Right lobe of liver (tissue), 6 donors: ENCODE measurements around the gene PRKCA. TPM values are rescaled to one million over a fixed set of nuclear protein-coding genes. Genes with fewer than 3 reads are reported as not detected.

Experiments used
- ATAC-seq, 4 donors: fragments of 200-7000 bp; cut with Tn5 transposase; one replicate each; pipeline ENCODE4 v1.9.1; 2020; ENCODE audit warnings: mild to moderate bottlenecking in 4 of 4, moderate library complexity in 4 of 4
- DNase-seq, 3 donors: peaks; one replicate each; pipeline ENCODE4 v3.0.0-alpha.2; 2020
- H3K27ac ChIP-seq, 3 donors: fragments of 200-600 bp; one replicate each; pipeline ENCODE4 v1.8.0; 2022
- H3K27me3 ChIP-seq, 2 donors: fragments of 200-600 bp; one replicate each; pipeline ENCODE4 v1.8.0; 2022
- H3K36me3 ChIP-seq, 4 donors: fragments of 200-600 bp; sonication (generic) in 1 of 4; one replicate each; pipeline versions ENCODE4 v1.5.1 to v1.8.0; 2017 to 2022; ENCODE audit warnings: control low read depth in 1 of 4
- H3K4me1 ChIP-seq, 4 donors: fragments of 200-600 bp; sonication (generic) in 1 of 4; one replicate each; pipeline versions ENCODE4 v1.5.1 to v1.8.0; 2017 to 2022; ENCODE audit warnings: control low read depth in 1 of 4
- H3K4me3 ChIP-seq, 3 donors: fragments of 200-600 bp; one replicate each; pipeline ENCODE4 v1.8.0; 2022
- H3K9me3 ChIP-seq, 4 donors: fragments of 200-600 bp; sonication (generic) in 1 of 4; one replicate each; pipeline versions ENCODE4 v1.5.1 to v1.8.0; 2017 to 2022; ENCODE audit warnings: control low read depth in 1 of 4
- CTCF ChIP-seq, 4 donors: fragments of 200-600 bp in 3 of 4; fragments of 450-650 bp in 1 of 4; IDR thresholded peaks; one replicate each; pipeline versions ENCODE4 v1.5.1 to v1.8.0; 2016 to 2022; ENCODE audit warnings: antibody characterized with exemption in 4 of 4, mild to moderate bottlenecking in 2 of 4
- POLR2A ChIP-seq: fragments of 450-650 bp; IDR thresholded peaks from one replicate; pipeline ENCODE4 v1.6.1; 2017; ENCODE audit warnings: antibody characterized with exemption, mild to moderate bottlenecking
- WGBS: methylation state at CpG from one replicate; pipeline ENCODE4 v1.1.6; 2018; ENCODE audit warnings: low coverage, low lambda C conversion rate; ENCODE audit not compliant: insufficient coverage; ENCODE audit errors: missing lambda C conversion rate; 5-methylcytosine and 5-hydroxymethylcytosine counted together
- intact Hi-C, 2 donors: fragments of 100-400 bp; cut with DNase I; formaldehyde crosslinking; loops; one replicate each; pipeline versions ENCODE4 v1.11.2 to v1.14.1; 2022
- total RNA-seq, 6 experiments: library from RNA; depleted of rRNA in 2 of 6; stranded (reverse); fragments of >200 nt in 2 of 6; fragmentation: NEBNext Ultra II Directional in 3 of 6; extraction: Animal tissue kit (Norgen Biotek cat#: 25700) in 3 of 6; gene quantifications; one replicate each; pipeline versions ENCODE4 v1.1.0 to v1.2.4, GENCODE V29; 2016 to 2023
- donor health status: DM: no; HTN: yes; CAD: no.
- donor health status: DM: no; HTN: no; CAD: no.
- donor health status: DM: no; HTN: no; CAD: no.
- donor health status: DM: no; HTN: yes; CAD: no.
- donor health status: DM: no; HTN: yes; CAD: no.

Gene PRKCA
- total RNA-seq, 6 experiments from 2014 or later, result 11.7 to 23.0 (median 18.7) TPM

- H3K9me3 ChIP-seq, result no peaks in the 10 kb centered on the region
- no peaks in the 10 kb centered on the region for H3K27me3 ChIP-seq
- DNase-seq (no peak), ATAC-seq (no peak)
- no peak for TF ChIP-seq CTCF (IDR thresholded peaks at IDR 0.05)
- no peak for TF ChIP-seq POLR2A
- WGBS, result 30% methylated on average over 2 of the region's 3 CpGs
- peaks cover 0 to 19% (median 11%) of the 10 kb centered on the region in 4 donors for H3K36me3 ChIP-seq
- H3K4me3 ChIP-seq, result no peak overlapping the region
- intact Hi-C loops, result no loop called here
- peaks cover 0 to 10% (median 4%) of the 10 kb centered on the region in 4 donors for H3K4me1 ChIP-seq
- no peak overlapping the region for H3K27ac ChIP-seq
These were observed 389.9 kb downstream of the PRKCA start for GRCh38 chr17:66692421-66692690.

DNA sequence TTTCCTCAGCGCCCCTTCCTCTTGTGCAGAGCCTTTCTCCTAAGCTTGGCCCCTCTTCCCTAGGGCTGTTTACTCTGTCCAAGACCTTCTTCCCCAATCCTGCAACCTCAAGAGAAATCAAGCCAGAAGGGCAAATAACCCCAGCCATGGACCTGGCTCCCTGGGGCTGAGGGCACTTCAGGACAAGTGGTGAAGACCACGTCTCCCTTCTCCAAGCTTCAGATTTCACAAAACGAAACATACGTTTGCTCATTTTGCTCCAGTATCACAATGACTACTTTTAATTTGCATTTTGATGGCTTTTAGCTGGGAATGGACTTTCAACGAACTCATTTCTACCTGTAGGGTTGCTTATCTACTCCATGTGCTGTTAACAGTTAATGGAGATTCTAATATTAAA is 392.7 kb downstream of the PRKCA start:
- Histone ChIP-seq H3K36me3 (peaks cover 0 to 10% (median 3%) of the 10 kb centered on the region in 4 donors), H3K4me3 (no peak overlapping the region), H3K27me3 (no peaks in the 10 kb centered on the region), H3K9me3 (no peaks in the 10 kb centered on the region), H3K4me1 (peaks cover 0 to 10% (median 4%) of the 10 kb centered on the region in 4 donors), H3K27ac (no peak overlapping the region)
- 88% methylated on average over 5 of the region's 5 CpGs for WGBS
- DNase-seq, result no peak
- intact Hi-C loops, result no loop called here
- no peak for TF ChIP-seq POLR2A
- no peak for TF ChIP-seq CTCF (IDR thresholded peaks at IDR 0.05)
- no peak for ATAC-seq

GRCh38 chr17:66698270-66698669 is 395.9 kb downstream of the PRKCA start:
- no peaks in the 10 kb centered on the region for H3K9me3 ChIP-seq
- ATAC-seq, result no peak
- no peak overlapping the region for H3K4me3 ChIP-seq
- TF ChIP-seq CTCF (IDR thresholded peaks at IDR 0.05), result no peak
- TF ChIP-seq POLR2A, result no peak
- DNase-seq, result no peak
- no peaks in the 10 kb centered on the region for H3K4me1 ChIP-seq
- intact Hi-C loops, result no loop called here
- no peaks in the 10 kb centered on the region for H3K27me3 ChIP-seq
- no peak overlapping the region for H3K27ac ChIP-seq
- H3K36me3 ChIP-seq, result peaks cover 0 to 10% (median 2%) of the 10 kb centered on the region in 4 donors

DNA sequence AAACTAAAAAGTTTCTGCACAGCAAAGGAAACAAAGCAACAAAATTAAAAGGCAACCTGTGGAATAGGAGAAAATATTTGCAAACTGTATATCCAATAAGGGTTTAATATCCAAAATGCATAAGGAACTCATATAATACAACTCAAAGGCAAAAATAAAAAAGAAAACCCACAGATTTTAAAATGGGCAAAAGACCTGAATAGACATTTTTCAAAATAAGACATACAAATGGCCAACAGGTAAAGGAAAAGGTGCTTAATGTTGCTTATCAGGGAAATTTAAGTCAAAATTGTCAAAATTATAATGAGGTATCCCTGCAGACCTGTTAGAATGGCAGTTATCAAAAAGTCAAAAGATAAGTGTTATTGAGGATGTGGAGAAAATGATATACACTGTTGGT is 399.0 kb downstream of the PRKCA start:
- H3K27ac ChIP-seq, result no peak overlapping the region
- DNase-seq (no peak), ATAC-seq (no peak)
- H3K4me3 ChIP-seq, result no peak overlapping the region
- no peak for TF ChIP-seq POLR2A
- no peak for TF ChIP-seq CTCF (IDR thresholded peaks at IDR 0.05)
- peaks cover 0 to 8% (median 0%) of the 10 kb centered on the region in 4 donors for H3K36me3 ChIP-seq
- H3K4me1 ChIP-seq, result no peaks in the 10 kb centered on the region
- H3K27me3 ChIP-seq, result no peaks in the 10 kb centered on the region
- H3K9me3 ChIP-seq, result no peaks in the 10 kb centered on the region
- intact Hi-C loops, result no loop called here

- TF ChIP-seq CTCF (IDR thresholded peaks at IDR 0.05) (no peak), POLR2A (no peak)
- WGBS, result 100% methylated on average over 1 of the region's 1 CpG
These were observed 399.9 kb downstream of the PRKCA start for GRCh38 chr17:66702106-66702936.

More at GRCh38 chr17:66702106-66702936, 399.9 kb downstream of the PRKCA start:
- H3K36me3 ChIP-seq, result peaks cover 0 to under 1% (median 0%) of the 10 kb centered on the region in 4 donors
- no peaks in the 10 kb centered on the region for H3K4me1 ChIP-seq
- no peaks in the 10 kb centered on the region for H3K27me3 ChIP-seq
- H3K27ac ChIP-seq, result no peak overlapping the region
- intact Hi-C loops, result no loop called here
- no peaks in the 10 kb centered on the region for H3K9me3 ChIP-seq
- DNase-seq (no peak), ATAC-seq (no peak)
- H3K4me3 ChIP-seq, result no peak overlapping the region
